GM23338 (cell line): ENCODE measurements around the gene NPHP1. TPM values are rescaled to one million over a fixed set of nuclear protein-coding genes. Genes with fewer than 3 reads are reported as not detected.

Experiments used
- ATAC-seq: fragments of 200-7000 bp; cut with Tn5 transposase; 3 replicates; pipeline ENCODE4 v1.9.1; 2020
- DNase-seq: peaks from one replicate; pipeline ENCODE4 v3.0.0-alpha.2; 2015; ENCODE audit warnings: low spot score
- H2AFZ ChIP-seq: fragments of 200-600 bp; sonication (generic); 2 replicates; pipeline ENCODE4 v1.8.0; 2016; ENCODE audit warnings: antibody characterized with exemption, mild to moderate bottlenecking, moderate library complexity
- H3F3A ChIP-seq: fragments of 200-600 bp; sonication (generic); replicated peaks from 2 replicates; pipeline ENCODE4 v1.8.0; 2017; ENCODE audit warnings: antibody characterized with exemption, mixed run types, low read depth
- H3K27ac ChIP-seq: fragments of 200-600 bp; sonication (generic); 2 replicates; pipeline ENCODE4 v1.6.1; 2016; ENCODE audit warnings: low read depth
- H3K27me3 ChIP-seq: fragments of 200-600 bp; sonication (generic); 2 replicates; pipeline ENCODE4 v1.8.0; 2016; ENCODE audit warnings: mild to moderate bottlenecking, mixed run types, moderate library complexity; ENCODE audit not compliant: insufficient read depth
- H3K36me3 ChIP-seq: fragments of 200-600 bp; sonication (generic); 2 replicates; pipeline ENCODE4 v1.8.0; 2016; ENCODE audit warnings: mild to moderate bottlenecking; ENCODE audit not compliant: insufficient read depth
- H3K4me1 ChIP-seq: fragments of 200-600 bp; sonication (generic); 2 replicates; pipeline ENCODE4 v1.8.0; 2016; ENCODE audit warnings: mild to moderate bottlenecking, moderate library complexity; ENCODE audit not compliant: insufficient read depth
- H3K4me2 ChIP-seq: fragments of 200-600 bp; sonication (generic); 2 replicates; pipeline ENCODE4 v1.7.1; 2017; ENCODE audit warnings: mixed run types
- H3K4me3 ChIP-seq: fragments of 200-600 bp; sonication (generic); 2 replicates; pipeline ENCODE4 v1.6.1; 2016; ENCODE audit warnings: mixed run types
- H3K79me2 ChIP-seq: fragments of 200-600 bp; sonication (generic); replicated peaks from 2 replicates; pipeline ENCODE4 v1.8.0; 2017; ENCODE audit warnings: mild to moderate bottlenecking; ENCODE audit not compliant: insufficient read depth
- H3K9me2 ChIP-seq: fragments of 200-600 bp; sonication (generic); 2 replicates; pipeline ENCODE4 v1.8.0; 2017; ENCODE audit not compliant: insufficient read depth
- H4K20me1 ChIP-seq: fragments of 200-600 bp; sonication (generic); replicated peaks from 2 replicates; pipeline ENCODE4 v1.8.0; 2017; ENCODE audit warnings: mild to moderate bottlenecking; ENCODE audit not compliant: insufficient read depth
- H3K27ac Mint-ChIP-seq: 2 replicates; pipeline ENCODE4 v1.8.0; 2020; ENCODE audit warnings: inconsistent platforms, mild to moderate bottlenecking, moderate library complexity, mixed read lengths
- H3K27me3 Mint-ChIP-seq: 3 replicates; pipeline ENCODE4 v1.8.0; 2022; ENCODE audit warnings: low read depth, mild to moderate bottlenecking, moderate library complexity, mixed read lengths, inconsistent platforms; ENCODE audit not compliant: insufficient read depth, poor library complexity
- H3K36me3 Mint-ChIP-seq: 3 replicates; pipeline ENCODE4 v1.8.0; 2021; ENCODE audit warnings: low read depth, mild to moderate bottlenecking, inconsistent platforms, moderate library complexity, mixed read lengths
- H3K4me1 Mint-ChIP-seq: 3 replicates; pipeline ENCODE4 v1.8.0; 2020; ENCODE audit warnings: mild to moderate bottlenecking, inconsistent platforms, mixed read lengths
- H3K4me3 Mint-ChIP-seq: 3 replicates; pipeline ENCODE4 v1.8.0; 2021; ENCODE audit warnings: moderate library complexity, mild to moderate bottlenecking, inconsistent platforms, mixed read lengths
- H3K9me3 Mint-ChIP-seq: 3 replicates; pipeline ENCODE4 v1.8.0; 2020; ENCODE audit warnings: moderate library complexity, mild to moderate bottlenecking, inconsistent platforms, mixed read lengths
- CREB1 ChIP-seq: fragments of 250-450 bp; sonication (Bioruptor Pico); IDR thresholded peaks from 2 replicates; pipeline ENCODE4 v1.5.0; 2020; ENCODE audit warnings: low read depth, mild to moderate bottlenecking, moderate library complexity
- ETS1 ChIP-seq: IDR thresholded peaks from 2 replicates; pipeline ENCODE4 v1.6.1; 2016; ENCODE audit warnings: antibody characterized with exemption
- EZH2 ChIP-seq: fragments of 200-600 bp; sonication (generic); IDR thresholded peaks from one replicate; pipeline ENCODE4 v1.8.0; 2017; ENCODE audit warnings: antibody characterized with exemption, mild to moderate bottlenecking, low read depth; ENCODE audit not compliant: unreplicated experiment
- EZH2phosphoT487 ChIP-seq: fragments of 200-600 bp; sonication (generic); IDR thresholded peaks from one replicate; pipeline ENCODE4 v1.8.1; 2018; ENCODE audit warnings: antibody characterized with exemption; ENCODE audit not compliant: unreplicated experiment
- JUNB ChIP-seq: IDR thresholded peaks from one replicate; pipeline ENCODE4 v1.6.1; 2016; ENCODE audit warnings: antibody characterized with exemption; ENCODE audit not compliant: unreplicated experiment
- NANOG ChIP-seq: IDR thresholded peaks from 2 replicates; pipeline ENCODE4 v1.6.1; 2016; ENCODE audit warnings: antibody characterized with exemption, borderline replicate concordance
- POLR2AphosphoS5 ChIP-seq: IDR thresholded peaks from 2 replicates; pipeline ENCODE4 v1.6.1; 2016; ENCODE audit warnings: antibody characterized with exemption, low read depth
- STAT1 ChIP-seq: IDR thresholded peaks from one replicate; pipeline ENCODE4 v1.6.1; 2016; ENCODE audit warnings: antibody characterized with exemption; ENCODE audit not compliant: unreplicated experiment
- ZNF114 ChIP-seq: fragments of 250-450 bp; sonication (Bioruptor Pico); IDR thresholded peaks from 2 replicates; pipeline ENCODE4 v1.5.0; 2020; ENCODE audit warnings: mild to moderate bottlenecking, moderate library complexity
- ZNF331 ChIP-seq: fragments of 250-450 bp; sonication (Bioruptor Pico); IDR thresholded peaks from 2 replicates; pipeline ENCODE4 v1.5.0; 2020; ENCODE audit warnings: low read depth, mild to moderate bottlenecking, moderate library complexity
- polyA plus RNA-seq: library from polyadenylated mRNA; unstranded; fragments of >200 nt; fragmentation: Nextera tagmentation; extraction: Ambion mirVana; gene quantifications from 2 replicates; pipeline ENCODE4 v1.2.1, GENCODE V29; 2016
- total RNA-seq: library from RNA; depleted of rRNA; stranded (reverse); fragments of >200 nt; shearing (Covaris generic); gene quantifications from 2 replicates; pipeline ENCODE4 v1.2.3, GENCODE V29; 2014
- TF ChIP-seq, protein P1 (sequence below), 2 experiments: fragments of 200-600 bp in 1 of 2; sonication (generic) in 1 of 2; conservative IDR thresholded peaks; 2 replicates each; pipeline versions ENCODE4 v1.5.1 to v1.6.1; 2016 to 2017; ENCODE audit warnings: antibody characterized with exemption in 2 of 2, low read depth in 2 of 2, mild to moderate bottlenecking in 2 of 2, moderate library complexity in 1 of 2
- TF ChIP-seq, protein P2 (sequence below): IDR thresholded peaks from one replicate; pipeline ENCODE4 v1.6.1; 2018; ENCODE audit warnings: antibody characterized with exemption; ENCODE audit not compliant: unreplicated experiment

Gene NPHP1
- total and polyA plus RNA-seq, 2 experiments from 2014 or later: 4.6 to 10.0 TPM

DNA sequence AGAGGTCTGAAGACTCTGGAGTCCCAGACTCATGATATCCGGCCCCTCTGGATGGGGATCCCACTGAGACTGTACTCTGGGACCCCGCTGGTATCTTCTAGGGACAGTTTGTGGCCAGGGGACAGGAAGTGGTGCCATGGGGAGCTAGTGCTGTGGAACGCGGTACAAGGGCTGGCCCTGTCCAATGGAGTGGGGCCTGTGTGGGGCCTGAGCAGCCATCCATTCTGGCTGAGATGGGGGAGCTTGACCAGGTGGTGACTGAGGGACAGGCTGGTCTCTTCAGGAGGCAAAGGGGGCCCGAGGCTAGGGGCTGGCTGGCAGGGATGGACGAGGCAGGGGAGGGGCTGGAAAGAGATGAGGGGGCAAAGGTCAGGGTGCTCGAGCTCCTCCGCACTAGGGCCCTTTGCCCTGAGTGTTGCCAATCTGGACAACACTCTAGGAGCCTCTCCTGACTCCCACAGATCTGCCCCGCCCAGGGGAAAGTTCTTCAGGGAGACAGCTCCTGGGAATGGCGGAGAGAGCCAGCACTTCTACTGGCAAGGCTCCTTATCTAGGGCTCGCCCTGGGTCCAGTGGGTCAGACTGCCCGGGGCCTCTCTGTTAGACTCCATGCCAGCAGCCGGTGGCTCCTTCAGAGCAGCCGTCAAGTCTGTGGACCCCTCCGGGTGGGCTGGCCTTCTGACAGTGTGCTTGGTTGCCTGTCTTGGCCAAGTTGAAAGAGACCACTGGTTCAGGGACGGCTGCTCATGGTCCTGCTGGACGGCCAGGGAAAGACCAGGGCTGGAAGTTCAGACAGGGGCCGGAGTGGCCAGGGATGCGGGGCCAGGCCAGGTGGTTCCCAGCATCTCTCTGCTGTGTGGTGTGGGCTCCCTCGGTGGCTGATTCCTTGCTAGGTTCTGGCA is 101.5 kb downstream of the NPHP1 start:
- H3K4me1 ChIP-seq: no peaks in the 10 kb centered on the region
- peaks cover 11% of the 10 kb centered on the region; the same call in 2 of the 3 replicates for H3K4me1 Mint-ChIP-seq

More for the DNA sequence above, 101.5 kb downstream of the NPHP1 start:
- H2AFZ ChIP-seq: no peak overlapping the region
- TF ChIP-seq POLR2AphosphoS5 (no peak), ETS1 (no peak), NANOG (no peak), EZH2phosphoT487 (no peak), CREB1 (CRISPR knock-in tag) (no peak), ZNF114 (CRISPR knock-in tag) (no peak), EZH2 (no peak), STAT1 (no peak), ZNF331 (no peak), JUNB (no peak)
- TF ChIP-seq, protein P1, sequence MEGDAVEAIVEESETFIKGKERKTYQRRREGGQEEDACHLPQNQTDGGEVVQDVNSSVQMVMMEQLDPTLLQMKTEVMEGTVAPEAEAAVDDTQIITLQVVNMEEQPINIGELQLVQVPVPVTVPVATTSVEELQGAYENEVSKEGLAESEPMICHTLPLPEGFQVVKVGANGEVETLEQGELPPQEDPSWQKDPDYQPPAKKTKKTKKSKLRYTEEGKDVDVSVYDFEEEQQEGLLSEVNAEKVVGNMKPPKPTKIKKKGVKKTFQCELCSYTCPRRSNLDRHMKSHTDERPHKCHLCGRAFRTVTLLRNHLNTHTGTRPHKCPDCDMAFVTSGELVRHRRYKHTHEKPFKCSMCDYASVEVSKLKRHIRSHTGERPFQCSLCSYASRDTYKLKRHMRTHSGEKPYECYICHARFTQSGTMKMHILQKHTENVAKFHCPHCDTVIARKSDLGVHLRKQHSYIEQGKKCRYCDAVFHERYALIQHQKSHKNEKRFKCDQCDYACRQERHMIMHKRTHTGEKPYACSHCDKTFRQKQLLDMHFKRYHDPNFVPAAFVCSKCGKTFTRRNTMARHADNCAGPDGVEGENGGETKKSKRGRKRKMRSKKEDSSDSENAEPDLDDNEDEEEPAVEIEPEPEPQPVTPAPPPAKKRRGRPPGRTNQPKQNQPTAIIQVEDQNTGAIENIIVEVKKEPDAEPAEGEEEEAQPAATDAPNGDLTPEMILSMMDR (conservative IDR thresholded peaks at IDR 0.05; ENCODE audit: low read depth in 2 of 2): no peak
- TF ChIP-seq, protein P2, sequence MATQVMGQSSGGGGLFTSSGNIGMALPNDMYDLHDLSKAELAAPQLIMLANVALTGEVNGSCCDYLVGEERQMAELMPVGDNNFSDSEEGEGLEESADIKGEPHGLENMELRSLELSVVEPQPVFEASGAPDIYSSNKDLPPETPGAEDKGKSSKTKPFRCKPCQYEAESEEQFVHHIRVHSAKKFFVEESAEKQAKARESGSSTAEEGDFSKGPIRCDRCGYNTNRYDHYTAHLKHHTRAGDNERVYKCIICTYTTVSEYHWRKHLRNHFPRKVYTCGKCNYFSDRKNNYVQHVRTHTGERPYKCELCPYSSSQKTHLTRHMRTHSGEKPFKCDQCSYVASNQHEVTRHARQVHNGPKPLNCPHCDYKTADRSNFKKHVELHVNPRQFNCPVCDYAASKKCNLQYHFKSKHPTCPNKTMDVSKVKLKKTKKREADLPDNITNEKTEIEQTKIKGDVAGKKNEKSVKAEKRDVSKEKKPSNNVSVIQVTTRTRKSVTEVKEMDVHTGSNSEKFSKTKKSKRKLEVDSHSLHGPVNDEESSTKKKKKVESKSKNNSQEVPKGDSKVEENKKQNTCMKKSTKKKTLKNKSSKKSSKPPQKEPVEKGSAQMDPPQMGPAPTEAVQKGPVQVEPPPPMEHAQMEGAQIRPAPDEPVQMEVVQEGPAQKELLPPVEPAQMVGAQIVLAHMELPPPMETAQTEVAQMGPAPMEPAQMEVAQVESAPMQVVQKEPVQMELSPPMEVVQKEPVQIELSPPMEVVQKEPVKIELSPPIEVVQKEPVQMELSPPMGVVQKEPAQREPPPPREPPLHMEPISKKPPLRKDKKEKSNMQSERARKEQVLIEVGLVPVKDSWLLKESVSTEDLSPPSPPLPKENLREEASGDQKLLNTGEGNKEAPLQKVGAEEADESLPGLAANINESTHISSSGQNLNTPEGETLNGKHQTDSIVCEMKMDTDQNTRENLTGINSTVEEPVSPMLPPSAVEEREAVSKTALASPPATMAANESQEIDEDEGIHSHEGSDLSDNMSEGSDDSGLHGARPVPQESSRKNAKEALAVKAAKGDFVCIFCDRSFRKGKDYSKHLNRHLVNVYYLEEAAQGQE: no peak
- Mint-ChIP-seq H3K4me3 (no peak overlapping the region), H3K9me3 (peaks cover 11% of the 10 kb centered on the region; the same call in 2 of the 3 replicates), H3K36me3 (no peaks in the 10 kb centered on the region), H3K27ac (no peak overlapping the region), H3K27me3 (peaks cover 4% of the 10 kb centered on the region)
- H3K27ac ChIP-seq: no peak overlapping the region
- H3K9me2 ChIP-seq: no peaks in the 10 kb centered on the region
- H3K4me3 ChIP-seq: no peak overlapping the region
- no peak overlapping the region for H3K4me2 ChIP-seq
- no peaks in the 10 kb centered on the region for H3K36me3 ChIP-seq
- no peaks in the 10 kb centered on the region for H3K79me2 ChIP-seq
- H3F3A ChIP-seq: no peaks in the 10 kb centered on the region
- H4K20me1 ChIP-seq: no peaks in the 10 kb centered on the region
- ATAC-seq: no peak
- no peak for DNase-seq
- no peaks in the 10 kb centered on the region for H3K27me3 ChIP-seq
